ENCODE data around the gene ABCG5.

The ABCG5 gene

DNA sequence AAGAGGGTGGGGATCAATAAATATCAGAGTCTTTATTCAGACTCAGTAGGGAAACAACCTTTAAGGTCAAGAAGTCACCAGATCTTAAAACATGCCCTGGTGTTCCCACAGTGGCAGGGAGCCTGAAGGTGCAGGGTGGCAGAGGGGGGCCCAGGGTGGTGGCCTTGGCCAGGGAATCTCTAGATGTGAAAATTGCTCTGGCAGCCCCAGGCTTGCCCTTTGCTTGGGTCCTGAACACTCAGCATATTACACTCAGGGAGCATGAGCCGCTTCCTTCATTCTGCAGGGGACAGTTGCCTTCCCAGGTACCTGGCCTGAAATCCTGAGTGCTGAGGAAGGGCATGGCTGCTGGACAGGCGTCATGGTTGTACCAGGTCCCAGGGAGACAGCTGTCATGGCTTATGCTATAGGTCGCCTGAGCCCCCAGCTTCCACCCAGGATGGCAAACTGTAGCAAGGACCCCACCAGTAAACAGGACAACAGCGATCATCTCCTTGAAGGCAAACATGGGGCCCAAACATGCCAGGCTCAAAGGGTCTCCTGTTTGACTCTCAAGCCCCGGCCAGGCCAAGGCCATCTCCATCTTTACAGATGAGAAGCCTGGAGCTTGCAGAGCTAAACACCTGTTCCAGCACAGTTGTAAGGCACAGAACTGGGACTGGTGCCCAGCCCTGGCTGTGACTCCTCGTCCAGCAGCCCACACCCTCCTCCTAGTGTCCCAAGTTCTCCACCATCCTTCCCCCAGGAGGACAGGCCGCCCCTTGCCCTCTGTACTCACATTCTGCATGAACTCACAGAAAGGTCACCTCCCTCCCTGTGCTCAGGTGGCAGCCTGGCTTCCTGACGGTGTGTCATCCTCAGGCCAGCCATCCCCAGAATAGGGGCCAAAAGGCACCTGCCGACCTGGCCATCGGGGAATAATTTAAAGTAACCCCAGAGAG is 14.8 kb upstream of the ABCG5 start:
- no peak overlapping the region for H3K4me3 ChIP-seq (ENCODE audit: low read length)
- TF ChIP-seq ZNF274 (IDR thresholded peaks at IDR 0.05; ENCODE audit: low read depth, low read length), result no peak

GRCh38 chr2:43852196-43852730 is 13.6 kb upstream of the ABCG5 start:
- no peak overlapping the region for H3K4me3 ChIP-seq (ENCODE audit: low read length)
- TF ChIP-seq ZNF274 (IDR thresholded peaks at IDR 0.05; ENCODE audit: low read depth, low read length), result no peak

GRCh38 chr2:43851011-43851980 is 12.7 kb upstream of the ABCG5 start:
- no peak for TF ChIP-seq ZNF274 (IDR thresholded peaks at IDR 0.05; ENCODE audit: low read depth, low read length)
- H3K4me3 ChIP-seq (ENCODE audit: low read length), result no peak overlapping the region

DNA sequence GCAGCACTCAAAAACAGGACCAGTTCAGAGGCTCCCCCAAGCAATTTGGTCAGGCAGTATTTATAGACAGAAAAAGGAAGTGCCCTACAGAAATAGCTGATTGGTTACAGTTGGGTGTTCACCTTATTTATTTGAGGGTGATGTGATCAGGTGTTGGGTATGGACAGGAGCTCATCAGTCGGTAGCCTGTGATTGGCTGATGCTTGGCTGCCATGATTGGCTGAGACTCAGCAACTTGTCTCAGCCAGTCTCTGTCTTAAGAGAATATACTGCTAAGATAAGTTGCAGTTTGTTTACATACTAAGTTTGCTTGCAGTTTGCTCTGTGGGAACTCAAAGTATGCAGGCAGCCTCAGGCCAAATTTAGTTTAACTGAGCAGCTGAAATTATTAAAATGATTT is 9.6 kb upstream of the ABCG5 start:
- H3K4me3 ChIP-seq (ENCODE audit: low read length), result no peak overlapping the region
- no peak for TF ChIP-seq ZNF274 (IDR thresholded peaks at IDR 0.05; ENCODE audit: low read depth, low read length)

- H3K4me3 ChIP-seq (ENCODE audit: low read length), result no peak overlapping the region
- TF ChIP-seq ZNF274 (IDR thresholded peaks at IDR 0.05; ENCODE audit: low read depth, low read length), result no peak
Measured at GRCh38 chr2:43846140-43846793, 7.6 kb upstream of the ABCG5 start.

- no peak overlapping the region for H3K4me3 ChIP-seq (ENCODE audit: low read length)
- TF ChIP-seq ZNF274 (IDR thresholded peaks at IDR 0.05; ENCODE audit: low read depth, low read length), result no peak
Measured at GRCh38 chr2:43845181-43845580, 6.5 kb upstream of the ABCG5 start.

DNA sequence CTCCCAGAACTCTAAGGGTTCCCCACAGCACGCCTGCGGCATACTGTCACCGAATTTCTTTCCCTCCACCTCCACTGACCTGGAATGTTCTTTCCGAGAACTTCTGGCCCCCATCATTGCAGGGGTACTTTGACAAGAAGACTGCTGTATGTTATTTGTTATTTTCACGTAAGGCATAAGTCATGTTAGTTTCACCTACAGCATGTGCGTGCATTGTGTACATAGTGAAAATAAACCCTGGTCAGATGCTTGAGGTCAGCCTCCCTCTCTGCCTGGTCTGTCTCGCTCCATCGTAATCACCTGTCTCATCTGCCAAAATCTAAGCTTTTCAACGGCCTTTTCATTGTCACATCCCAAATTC is 4.2 kb upstream of the ABCG5 start:
- no peak for TF ChIP-seq ZNF274 (IDR thresholded peaks at IDR 0.05; ENCODE audit: low read depth, low read length)
- H3K4me3 ChIP-seq (ENCODE audit: low read length), result no peak overlapping the region

GRCh38 chr2:43841949-43842865 is 3.6 kb upstream of the ABCG5 start:
- TF ChIP-seq ZNF274 (IDR thresholded peaks at IDR 0.05; ENCODE audit: low read depth, low read length), result no peak
- H3K4me3 ChIP-seq (ENCODE audit: low read length), result no peak overlapping the region

DNA sequence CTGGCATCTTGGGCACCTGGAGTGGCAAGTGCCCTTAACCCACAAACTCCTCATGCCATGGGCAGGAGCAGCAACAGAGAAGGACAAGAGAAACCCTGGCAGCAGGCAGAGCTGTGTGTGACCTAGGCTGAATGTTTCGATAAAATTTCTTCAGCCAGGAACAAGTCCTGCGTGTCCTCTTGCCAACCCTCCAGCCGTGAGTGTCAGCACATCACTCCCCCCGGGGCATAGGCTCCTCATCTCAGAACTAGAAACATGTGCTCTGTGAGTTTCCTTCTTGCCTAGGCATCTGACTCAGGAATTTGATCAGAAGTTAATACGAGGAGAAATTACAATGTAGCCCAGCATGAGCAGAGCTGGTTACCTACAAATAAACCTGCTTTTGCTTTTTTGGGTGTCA is 2.3 kb upstream of the ABCG5 start:
- no peak overlapping the region for H3K4me3 ChIP-seq (ENCODE audit: low read length)
- no peak for TF ChIP-seq ZNF274 (IDR thresholded peaks at IDR 0.05; ENCODE audit: low read depth, low read length)

DNA sequence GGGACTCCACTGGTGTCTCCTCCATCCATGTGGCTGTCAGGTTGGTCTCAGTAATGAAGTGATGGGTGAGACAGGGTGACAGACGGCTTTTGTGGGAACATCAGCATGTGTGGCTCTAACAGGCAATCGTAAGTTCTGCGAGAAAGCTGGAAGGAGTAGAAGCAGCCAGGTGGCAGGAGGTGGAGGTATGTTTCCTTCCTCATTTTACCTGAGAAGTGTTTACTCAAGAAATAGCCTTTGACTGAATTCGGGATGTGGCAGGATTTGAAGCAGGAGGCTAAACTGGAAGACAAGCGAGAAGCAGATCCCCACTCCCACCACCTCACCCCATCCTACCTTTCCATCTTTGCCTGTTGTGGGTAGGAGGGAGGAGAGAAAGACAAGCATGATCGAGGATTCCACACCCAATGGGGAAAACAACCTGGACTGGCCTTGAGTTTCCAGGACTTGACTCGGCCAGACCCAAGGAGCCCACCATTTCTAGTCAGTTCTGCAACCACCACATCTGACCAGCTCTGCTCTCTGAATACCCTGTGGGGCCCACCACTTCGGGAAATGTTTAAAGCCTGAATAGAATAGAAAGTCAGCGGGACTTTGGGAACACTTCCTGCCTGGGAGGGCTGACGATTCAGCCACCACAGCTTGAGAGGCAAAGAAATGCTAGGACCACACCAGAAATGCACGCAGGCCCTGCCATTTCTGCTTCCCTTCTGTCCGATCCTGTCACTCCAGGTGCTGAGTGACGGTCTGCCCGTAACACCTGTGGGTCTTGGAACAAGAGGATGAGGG is 1.3 kb upstream of the ABCG5 start:
- TF ChIP-seq ZNF274 (IDR thresholded peaks at IDR 0.05; ENCODE audit: low read depth, low read length), result no peak
- H3K4me3 ChIP-seq (ENCODE audit: low read length), result no peak overlapping the region

GRCh38 chr2:43837831-43838559 is 644 bp downstream of the ABCG5 start:
- no peak for TF ChIP-seq ZNF274 (IDR thresholded peaks at IDR 0.05; ENCODE audit: low read depth, low read length)

GRCh38 chr2:43837033-43837432 is 1.6 kb downstream of the ABCG5 start:
- no peak for TF ChIP-seq ZNF274 (IDR thresholded peaks at IDR 0.05; ENCODE audit: low read depth, low read length)
- no peak overlapping the region for H3K4me3 ChIP-seq (ENCODE audit: low read length)

More at GRCh38 chr2:43837831-43838559, 644 bp downstream of the ABCG5 start:
- no peak overlapping the region for H3K4me3 ChIP-seq (ENCODE audit: low read length)

Data from GM08714 (cell line).